ENCODE data around the gene TMEM170B. TPM values are rescaled to one million over a fixed set of nuclear protein-coding genes. Genes with fewer than 3 reads are reported as not detected.

TMEM170B gene
- total and polyA plus RNA-seq, 2 of the 8 experiments (the other 6 are each of a cell fraction or from before 2014, with no cell fraction given): 0.80 to 4.3 TPM

GRCh38 chr6:11497107-11497506 lies 40.4 kb upstream of the TMEM170B start:
- 91% methylated on average over 9 of the region's 9 CpGs; no CpG with 5 or more reads in 1 of the 2 experiments for WGBS, 2 experiments (ENCODE audit: extremely low coverage in 1 of 2, insufficient coverage in 1 of 2, insufficient read length in 1 of 2, insufficient replicate concordance in 2 of 2, low coverage in 1 of 2, low lambda C conversion rate in 2 of 2, missing lambda C conversion rate in 1 of 2)
- H4K91ac ChIP-seq (replicated peaks; ENCODE audit: insufficient read length, low read length): no peak overlapping the region
- H3K56ac ChIP-seq (replicated peaks; ENCODE audit: insufficient read length, low read depth, low read length): no peak overlapping the region
- FAIRE-seq (no peak), DNase-seq (ENCODE audit: low read depth in 1 of 2, low spot score in 2 of 2) (no peak)
- H3K4me1 ChIP-seq (replicated peaks in 1 of 4; ENCODE audit: control insufficient read depth in 3 of 4, insufficient read depth in 4 of 4, low read length in 3 of 4): peaks cover 0 to 4% (median 2%) of the 10 kb centered on the region in 4 experiments; a peak in 2 of 7 replicates
- H3K27ac ChIP-seq (ENCODE audit: low read depth, low read length): no peak overlapping the region
- H3K36me3 ChIP-seq (ENCODE audit: control insufficient read depth in 2 of 4, insufficient read depth in 4 of 4, low read length in 3 of 4): no peaks in the 10 kb centered on the region
- no peak overlapping the region for H4K5ac ChIP-seq (ENCODE audit: insufficient read length, low read depth, low read length)
- H3K4ac ChIP-seq (replicated peaks; ENCODE audit: insufficient read length, low read depth, low read length): no peak overlapping the region
- H4K20me1 ChIP-seq (replicated peaks in 1 of 2; ENCODE audit: control insufficient read depth in 1 of 2, insufficient read depth in 2 of 2, low read length in 2 of 2): no peaks in the 10 kb centered on the region
- no peaks in the 10 kb centered on the region for H3K27me3 ChIP-seq (replicated peaks in 1 of 4; ENCODE audit: control insufficient read depth in 3 of 4, extremely low read depth in 1 of 4, insufficient read depth in 3 of 4, low read length in 3 of 4)
- no peak overlapping the region for H2BK20ac ChIP-seq (ENCODE audit: low read length)
- H2BK120ac ChIP-seq (replicated peaks; ENCODE audit: low read depth, low read length): no peak overlapping the region
- no peak overlapping the region for H4K8ac ChIP-seq (ENCODE audit: extremely low read depth, insufficient read depth, low read length)
- H2BK5ac ChIP-seq (ENCODE audit: low read depth, low read length): no peak overlapping the region
- ChIA-PET CTCF (ENCODE audit: partially characterized antibody) (interaction anchor here (0.6 to 7.2 kb wide), 82 partner anchors 8 to 571 kb away, joined by 3 to 82 read pairs (median 5); partner anchors contain the start of gene NEDD9), POLR2A (ENCODE audit: partially characterized antibody) (no interaction called here)
- H2BK12ac ChIP-seq (ENCODE audit: low read depth, low read length): no peak overlapping the region
- no peaks in the 10 kb centered on the region for H3K79me2 ChIP-seq (ENCODE audit: control insufficient read depth in 1 of 2, insufficient read depth in 2 of 2, low read length in 2 of 2)
- H3K9me3 ChIP-seq (ENCODE audit: insufficient read depth in 2 of 2, low read depth in 1 of 2, low read length in 1 of 2): no peaks in the 10 kb centered on the region; a peak in 1 of 4 replicates
- no peaks in the 10 kb centered on the region for H3K79me1 ChIP-seq (ENCODE audit: low read depth, low read length)
- no peak overlapping the region for H2BK15ac ChIP-seq (ENCODE audit: low read length)
- no peak overlapping the region for H3K14ac ChIP-seq (ENCODE audit: insufficient read length)
- no peak overlapping the region for H3K18ac ChIP-seq (ENCODE audit: extremely low read depth, low read length)
- H3K23ac ChIP-seq (ENCODE audit: insufficient read length): no peak overlapping the region
- H3K4me2 ChIP-seq (ENCODE audit: insufficient read depth in 1 of 2, low read depth in 2 of 2, low read length in 2 of 2): no peak overlapping the region
- no peak overlapping the region for H3K9ac ChIP-seq (replicated peaks in 1 of 4; ENCODE audit: extremely low read depth in 1 of 4, low read depth in 3 of 4, low read length in 3 of 4)
- H3K4me3 ChIP-seq (ENCODE audit: extremely low read depth in 1 of 4, insufficient read depth in 2 of 4, low read depth in 3 of 4, low read length in 4 of 4): no peak overlapping the region
- no peaks in the 10 kb centered on the region for H3K23me2 ChIP-seq (ENCODE audit: low read depth, low read length)
- H2AK5ac ChIP-seq (ENCODE audit: low read depth, low read length): no peak overlapping the region
- no peak overlapping the region for H2AFZ ChIP-seq (ENCODE audit: low read length)
- TF ChIP-seq RNF2 (IDR thresholded peaks at IDR 0.05; ENCODE audit: borderline replicate concordance, low read depth, low read length, missing control alignments, poor library complexity, severe bottlenecking) (no peak), CTCF (IDR thresholded peaks at IDR 0.05; ENCODE audit: control extremely low read depth in 1 of 3, insufficient read depth in 1 of 3, low read depth in 1 of 3, low read length in 3 of 3) (no peak), SIN3A (conservative IDR thresholded peaks at IDR 0.05 in 1 of 2, IDR thresholded peaks at IDR 0.05 in 1 of 2; ENCODE audit: low read depth in 1 of 2, low read length in 2 of 2) (no peak), TAF1 (IDR thresholded peaks at IDR 0.05; ENCODE audit: low read depth, low read length) (no peak), E2F6 (IDR thresholded peaks at IDR 0.05) (no peak), GABPA (IDR thresholded peaks at IDR 0.05; ENCODE audit: borderline replicate concordance, insufficient read depth, low read length) (no peak), CHD2 (IDR thresholded peaks at IDR 0.05; ENCODE audit: low read length) (no peak), SP2 (IDR thresholded peaks at IDR 0.05; ENCODE audit: low read length) (no peak), CTBP2 (IDR thresholded peaks at IDR 0.05; ENCODE audit: borderline replicate concordance, insufficient read depth, insufficient read length, low read length) (no peak), SUZ12 (IDR thresholded peaks at IDR 0.05; ENCODE audit: low read length) (no peak)
